CD4-positive, alpha-beta T cell treated with Interleukin-6 at 100 ng/mL for 8 hours (primary cell): ENCODE measurements around the gene ACOT11.

Experiments
- DNase-seq: peaks from one replicate; pipeline ENCODE4 v3.0.0-alpha.2; 2020; ENCODE audit warnings: mixed read lengths, low spot score

ACOT11 gene

DNA sequence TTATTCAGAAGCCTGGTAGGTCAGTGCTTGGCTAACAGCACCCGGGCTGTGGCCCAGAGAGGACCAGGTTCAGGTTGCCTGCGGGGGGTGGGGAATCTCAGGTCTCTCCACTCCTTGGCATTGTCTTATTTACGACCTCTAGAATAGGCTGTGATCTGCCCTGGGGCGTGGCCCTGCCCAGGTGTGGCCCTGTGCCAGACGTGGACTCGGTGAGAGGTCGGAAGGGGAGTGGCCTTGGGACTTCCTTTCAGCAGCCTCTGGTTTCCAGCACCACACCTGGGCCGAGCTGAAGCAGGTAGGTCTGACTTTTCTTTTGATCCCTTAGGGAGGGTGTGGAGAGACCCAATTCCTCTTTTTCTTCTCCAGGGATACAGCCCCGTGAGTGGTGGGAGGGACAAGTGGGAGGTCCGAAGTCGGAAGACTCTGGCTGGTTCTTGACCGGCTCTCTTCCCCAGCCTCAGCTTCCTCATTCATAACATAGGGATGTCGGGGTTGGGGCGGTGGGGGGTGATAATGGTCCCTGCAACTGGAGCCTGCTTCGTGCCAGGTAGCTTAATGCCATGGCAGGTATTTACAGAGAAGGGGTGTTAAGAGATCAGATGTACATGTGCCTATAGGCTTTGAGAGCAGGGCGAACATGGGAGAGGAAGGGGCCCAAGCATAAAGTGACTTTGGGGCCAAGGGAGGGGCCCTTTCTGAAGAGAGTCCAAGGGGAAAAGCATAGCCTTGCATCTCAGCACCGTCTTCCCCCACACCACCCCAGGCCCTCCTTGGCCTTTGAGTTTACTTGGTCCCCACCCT, 16.5 kb downstream of the ACOT11 start:
- DNase-seq, result no peak

DNA sequence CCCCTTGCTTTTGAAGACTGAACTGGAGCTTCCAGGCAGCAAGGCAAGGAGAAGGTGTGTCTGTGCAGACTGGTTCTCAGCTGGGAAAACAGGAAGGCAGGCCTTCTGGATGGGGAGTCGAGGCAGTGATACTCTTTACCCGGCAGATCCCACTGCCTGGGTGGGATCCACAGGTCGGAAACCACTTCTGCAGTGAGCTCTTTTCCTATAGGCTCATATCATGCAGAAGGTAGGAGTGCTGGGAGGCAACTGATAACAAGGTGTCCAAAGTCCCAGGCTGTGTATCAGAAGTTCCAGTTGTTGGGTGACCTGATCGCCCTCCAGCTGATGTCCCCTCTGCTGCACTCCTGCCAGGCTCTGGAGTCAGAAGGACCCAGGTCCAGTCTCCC, 17.1 kb downstream of the ACOT11 start:
- DNase-seq, result no peak

DNA sequence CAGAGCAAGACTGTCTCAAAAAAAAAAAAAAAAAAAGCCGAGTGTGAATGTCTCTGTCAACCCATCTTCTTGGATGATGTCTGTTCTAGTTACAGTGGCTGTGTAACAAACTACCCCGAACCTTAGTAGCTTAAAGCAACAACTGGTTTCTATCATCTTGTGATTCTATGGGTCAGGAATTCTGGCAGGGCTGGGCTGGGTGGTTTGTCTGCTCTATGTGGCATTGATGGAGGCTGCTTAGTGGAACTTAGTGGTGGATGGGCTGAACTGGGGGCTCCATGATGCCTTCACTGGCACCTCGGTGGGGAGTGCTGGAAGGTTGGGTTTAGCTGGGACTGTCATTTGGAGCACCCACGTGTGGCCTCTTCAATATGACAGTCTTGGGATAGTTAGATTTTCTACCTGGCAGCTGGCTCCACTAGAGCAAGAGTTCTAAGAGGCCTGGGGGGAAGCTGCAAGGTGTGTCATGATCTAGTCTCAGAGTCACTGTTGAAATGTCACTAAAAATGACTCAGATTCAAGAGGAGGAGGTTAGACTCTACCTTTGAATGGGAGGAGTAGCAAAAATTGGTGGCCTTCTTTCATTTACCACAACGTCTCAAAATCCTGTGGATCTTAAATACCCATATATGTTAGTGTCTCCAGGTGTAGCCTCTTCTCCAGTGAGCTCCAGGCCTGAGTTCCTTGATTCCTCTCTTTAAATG, 18.6 kb downstream of the ACOT11 start:
- no peak for DNase-seq

DNA sequence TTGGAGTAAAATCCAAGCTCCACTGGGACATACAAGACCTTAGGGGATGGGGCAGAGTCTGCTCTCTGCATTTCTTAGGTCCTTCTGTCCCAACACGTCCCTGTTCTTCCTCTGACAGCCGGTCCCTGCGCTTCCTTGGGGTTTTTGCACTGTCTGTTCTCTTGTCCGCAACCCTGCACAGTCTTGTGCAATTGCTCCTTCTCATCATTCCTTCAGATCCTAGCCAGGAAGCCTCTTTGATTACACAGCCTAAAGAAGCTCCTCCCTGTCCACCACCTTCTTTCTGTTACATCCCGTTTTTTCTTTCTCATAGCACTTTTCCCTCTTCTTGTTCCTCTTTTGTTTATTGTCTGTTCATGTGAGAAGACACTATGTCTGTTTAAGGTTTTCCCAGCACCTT, 19.9 kb downstream of the ACOT11 start:
- no peak for DNase-seq

DNA sequence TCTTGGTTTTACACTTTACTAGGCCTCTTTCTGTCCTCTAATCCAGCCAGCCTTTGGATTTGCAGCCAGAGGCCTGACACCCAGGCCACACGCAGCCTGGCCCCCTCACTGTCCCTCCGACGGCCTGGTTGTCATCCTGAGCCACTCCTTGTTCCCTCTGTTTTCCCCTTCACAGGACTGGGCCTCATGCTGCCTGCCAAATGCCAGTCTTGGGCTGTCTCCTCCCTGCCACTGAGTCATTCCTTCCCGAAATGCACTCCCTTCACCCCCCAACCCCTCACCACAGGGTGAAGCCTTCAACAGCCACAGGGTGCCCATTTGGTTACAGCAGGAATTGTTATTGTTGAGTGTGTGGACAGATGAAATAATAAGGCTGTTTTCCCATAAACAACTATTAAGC, 21.3 kb downstream of the ACOT11 start:
- no peak for DNase-seq

DNA sequence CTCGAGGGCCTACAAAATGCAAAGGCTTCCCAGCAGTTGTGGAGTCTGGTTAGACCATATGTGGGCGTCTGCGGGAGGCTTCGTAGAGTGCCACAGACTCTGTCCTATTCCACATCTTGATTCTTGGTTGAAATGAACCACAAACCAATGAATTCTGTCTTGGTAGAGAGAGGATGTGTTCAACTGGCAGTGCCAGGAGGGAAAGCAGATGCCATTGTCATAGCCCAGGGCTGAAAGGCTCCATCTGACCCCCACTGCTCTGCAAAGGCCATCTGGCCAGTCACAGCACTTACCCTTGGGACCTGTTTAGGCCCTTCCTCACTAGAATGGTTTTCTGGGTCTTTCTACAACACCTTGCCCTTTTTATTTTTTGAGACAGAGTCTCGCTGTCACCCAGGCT, 22.1 kb downstream of the ACOT11 start:
- no peak for DNase-seq

DNA sequence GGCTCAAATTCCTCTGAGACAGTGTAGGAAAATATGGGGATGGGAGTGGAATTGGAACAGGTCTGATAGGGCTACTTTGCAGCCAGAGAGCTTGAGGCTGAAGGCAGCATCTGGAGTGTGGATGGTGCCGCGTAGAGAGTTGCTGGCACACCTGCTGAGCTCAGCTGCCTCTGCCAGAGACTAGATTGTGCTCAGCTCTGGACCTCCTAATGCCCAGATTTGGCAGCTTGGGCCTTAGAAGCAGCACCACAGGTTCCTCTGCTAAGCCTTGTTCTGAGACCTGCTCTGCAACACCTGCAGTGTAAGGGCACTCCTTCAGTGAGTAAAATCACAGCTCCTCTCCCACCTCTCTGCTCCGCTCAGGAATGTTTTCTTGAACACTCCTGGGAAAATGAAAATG, 23.3 kb downstream of the ACOT11 start:
- no peak for DNase-seq

DNA sequence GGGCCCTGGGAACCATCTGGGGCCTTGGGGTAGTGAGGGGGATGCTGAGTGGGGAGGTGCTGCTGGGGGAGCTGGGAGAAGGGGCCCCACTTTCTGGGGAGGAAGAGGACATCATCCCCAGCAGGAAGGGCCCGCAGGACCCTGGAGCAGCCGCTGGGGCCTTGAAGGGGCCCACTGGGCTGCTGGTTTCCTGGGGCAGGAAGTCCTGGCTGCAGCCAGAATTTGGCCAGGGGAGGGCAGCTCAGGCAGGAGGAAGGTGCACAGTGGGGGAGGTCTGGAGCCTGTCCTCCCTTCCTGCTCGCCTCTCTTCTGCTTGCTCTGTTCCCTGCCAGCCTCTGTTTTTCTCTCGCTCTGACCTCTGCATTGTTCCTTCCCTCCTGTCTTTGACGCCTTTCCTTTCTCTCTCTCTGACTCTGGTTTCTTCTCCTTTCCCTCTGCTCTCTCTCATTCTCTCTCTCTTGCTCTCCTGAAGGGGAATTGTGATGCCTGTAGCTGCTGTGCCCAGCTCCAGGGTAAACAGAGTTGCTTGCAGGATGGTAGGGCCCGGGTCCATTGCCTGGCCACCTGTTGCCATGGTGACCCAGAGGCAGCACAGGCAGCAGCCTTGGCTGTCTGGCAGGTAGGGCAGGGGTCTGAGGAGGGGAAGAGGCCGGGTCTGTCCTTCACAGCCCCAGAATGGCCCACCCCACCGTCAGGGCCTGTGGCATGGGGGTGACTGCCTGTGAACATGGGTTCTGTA, 23.9 kb downstream of the ACOT11 start:
- no peak for DNase-seq

DNA sequence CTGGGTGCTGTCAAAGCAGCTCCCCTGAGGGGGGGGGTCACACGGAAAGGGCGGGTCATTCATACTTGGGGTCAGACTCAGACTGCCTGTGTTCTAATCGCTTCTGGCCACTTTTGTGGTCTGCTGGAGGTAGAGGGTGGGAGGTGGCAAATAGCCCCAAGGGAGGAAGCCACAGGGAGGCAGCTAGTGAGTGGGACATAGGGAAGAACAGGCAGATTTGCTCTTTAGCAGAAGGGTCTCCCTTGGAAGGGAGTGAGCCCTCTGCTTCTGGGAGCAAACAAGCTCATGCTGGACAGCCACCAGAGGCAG, 24.5 kb downstream of the ACOT11 start:
- DNase-seq, result no peak

DNA sequence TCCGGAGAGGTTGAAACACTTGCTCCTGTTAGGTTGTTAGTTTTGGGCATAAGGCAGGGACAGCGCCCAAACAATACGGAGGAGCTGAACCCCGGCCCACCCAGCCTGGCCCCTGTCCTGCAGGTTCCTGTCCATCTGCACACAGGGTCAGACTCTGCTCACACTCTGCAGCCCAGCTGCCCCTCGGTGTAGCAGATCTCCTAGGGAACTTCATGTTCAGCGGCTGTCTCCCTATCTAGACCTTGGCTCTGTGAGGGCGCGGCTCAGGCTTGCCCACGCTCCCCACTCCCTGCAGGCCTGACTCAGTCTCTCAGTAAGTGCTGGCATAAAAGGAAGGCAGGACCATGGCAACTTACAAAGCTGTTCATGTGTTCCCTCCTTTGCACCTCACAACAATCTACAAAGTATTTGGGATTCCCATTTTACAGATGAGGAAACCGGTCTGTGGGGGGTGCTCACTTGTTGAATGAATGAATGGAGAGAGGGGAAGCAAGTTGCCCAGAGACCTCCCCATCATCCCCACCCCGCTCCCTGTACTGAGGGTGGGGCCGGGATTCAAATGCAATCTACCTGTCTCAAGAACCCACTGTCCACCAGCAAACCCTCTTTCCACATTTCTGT, 26.2 kb downstream of the ACOT11 start:
- DNase-seq, result no peak

DNA sequence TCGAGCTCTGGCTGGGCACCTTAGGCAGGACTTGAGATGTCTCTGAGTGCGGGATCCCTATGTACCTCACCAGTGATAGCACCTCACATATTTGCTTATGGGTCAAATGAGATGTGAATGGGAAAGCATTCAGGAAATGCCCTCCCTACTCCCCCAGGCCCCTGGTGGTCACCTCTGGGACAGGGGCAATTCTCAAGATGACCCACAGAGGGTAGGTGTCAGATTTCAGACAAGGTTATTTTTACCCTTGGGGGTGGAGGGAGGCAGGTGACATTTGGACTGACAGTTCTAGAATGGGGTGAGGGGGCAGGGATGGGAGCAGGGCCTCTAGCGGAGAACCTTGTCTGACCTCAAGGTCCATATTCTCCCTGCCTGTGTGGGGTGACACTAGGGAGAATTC, 27.1 kb downstream of the ACOT11 start:
- DNase-seq, result no peak

DNA sequence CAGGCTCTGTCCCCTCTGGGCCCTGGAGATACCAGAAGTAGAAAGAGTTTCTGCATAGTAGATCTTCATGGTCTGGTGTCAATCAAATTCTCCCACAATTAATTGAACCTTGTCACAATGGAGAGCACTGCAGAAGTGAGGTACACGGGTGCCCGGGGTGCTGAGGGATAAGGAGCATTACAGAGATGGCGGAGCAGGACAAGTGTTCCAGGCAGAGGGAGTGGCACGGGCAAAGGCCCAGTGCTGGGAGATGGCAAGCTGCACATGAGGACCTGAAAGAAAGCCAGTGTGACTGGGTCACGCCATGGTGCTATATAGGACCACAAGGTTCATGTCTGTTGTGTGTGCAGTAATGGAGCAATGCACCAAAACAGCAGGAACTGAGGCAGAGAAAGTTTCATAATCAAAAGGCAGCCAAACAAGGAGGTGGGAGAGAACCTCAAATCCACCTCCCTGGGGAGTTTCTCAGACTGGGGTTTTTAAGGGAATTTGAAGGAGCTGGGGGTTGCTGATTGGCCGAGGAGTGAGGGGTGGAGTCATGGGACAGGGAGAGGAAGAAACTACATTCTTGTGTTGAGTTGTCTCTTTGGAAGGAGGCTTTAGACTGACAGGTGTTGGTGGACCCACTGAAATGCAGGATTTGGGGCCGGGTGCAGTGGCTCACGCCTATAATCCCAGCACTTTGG, 27.7 kb downstream of the ACOT11 start:
- DNase-seq, result no peak

DNA sequence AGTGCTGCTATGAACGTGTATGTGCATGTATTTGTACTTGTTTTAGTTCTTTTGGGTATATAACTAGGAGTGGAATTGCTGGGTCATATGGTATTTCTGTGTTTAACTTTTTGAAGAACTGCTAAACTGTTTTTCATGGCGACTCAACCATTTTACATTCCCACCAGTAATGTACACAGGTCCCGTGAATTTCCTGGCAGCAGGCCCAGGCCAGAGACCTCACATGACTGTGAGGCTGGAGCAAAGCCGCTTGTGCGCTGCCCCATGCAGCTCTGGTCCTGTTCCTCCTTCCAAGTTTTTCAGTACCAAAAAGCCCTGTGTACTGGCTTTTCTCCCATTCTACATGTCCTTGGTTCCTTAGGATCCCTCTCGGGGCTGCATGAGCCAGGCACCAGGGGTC, 29.6 kb downstream of the ACOT11 start:
- DNase-seq, result no peak

DNA sequence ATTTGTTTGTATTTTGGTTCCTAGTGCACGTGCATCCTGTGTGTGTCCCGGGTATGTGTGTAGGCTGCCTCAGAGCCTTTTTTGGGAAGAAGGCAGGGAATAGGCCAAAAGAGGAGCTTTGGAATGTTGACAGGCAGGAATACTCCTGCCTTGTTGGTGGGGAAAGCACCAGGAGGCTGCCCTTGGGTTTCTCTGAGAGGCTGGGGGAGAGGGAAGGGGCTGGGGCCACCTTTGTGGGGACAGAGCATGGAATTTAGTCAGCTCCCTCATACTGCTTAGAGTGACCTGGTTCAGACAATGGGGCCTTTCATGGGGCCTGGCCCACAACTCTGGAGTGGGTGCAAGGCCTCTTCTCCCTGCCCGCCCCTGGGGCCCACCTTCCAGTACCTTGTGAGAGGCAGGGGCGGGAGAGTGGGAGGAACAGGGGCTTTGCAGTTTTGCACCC, 31.3 kb downstream of the ACOT11 start:
- no peak for DNase-seq

DNA sequence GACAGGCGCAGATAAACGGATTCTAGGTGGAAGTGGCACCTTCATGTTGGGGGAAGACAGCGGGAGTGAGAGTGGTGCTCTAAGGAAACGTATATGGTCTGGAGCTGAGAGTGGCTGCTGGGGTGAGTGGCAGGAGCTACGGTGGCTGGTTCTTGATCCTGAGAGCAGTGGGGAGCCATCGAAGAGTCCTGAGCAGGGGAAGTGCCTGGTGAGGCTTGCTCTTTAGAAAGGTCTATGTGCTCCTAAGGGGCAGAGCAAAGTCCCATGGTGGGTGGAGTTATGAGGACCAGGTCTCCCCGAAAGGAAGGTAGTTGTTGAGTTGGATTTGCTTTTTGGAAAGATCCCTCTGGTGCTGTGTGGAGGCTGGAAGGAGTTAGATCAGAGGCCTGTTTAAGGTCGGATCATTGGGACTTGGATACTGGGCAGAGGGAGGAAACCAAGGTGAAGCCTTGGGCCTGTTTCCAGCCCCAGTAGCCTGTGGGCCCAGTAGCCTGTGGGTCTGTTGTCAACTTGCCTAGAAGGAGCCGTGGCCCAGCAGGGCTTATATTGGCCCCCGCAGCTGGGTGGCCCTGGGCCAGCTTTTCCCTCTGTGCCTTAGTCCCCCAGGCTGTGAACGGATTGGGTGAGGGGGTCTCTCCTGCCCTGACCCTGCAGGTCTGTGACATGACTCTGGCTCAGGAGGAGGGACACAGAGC, 33.0 kb downstream of the ACOT11 start:
- DNase-seq, result no peak

DNA sequence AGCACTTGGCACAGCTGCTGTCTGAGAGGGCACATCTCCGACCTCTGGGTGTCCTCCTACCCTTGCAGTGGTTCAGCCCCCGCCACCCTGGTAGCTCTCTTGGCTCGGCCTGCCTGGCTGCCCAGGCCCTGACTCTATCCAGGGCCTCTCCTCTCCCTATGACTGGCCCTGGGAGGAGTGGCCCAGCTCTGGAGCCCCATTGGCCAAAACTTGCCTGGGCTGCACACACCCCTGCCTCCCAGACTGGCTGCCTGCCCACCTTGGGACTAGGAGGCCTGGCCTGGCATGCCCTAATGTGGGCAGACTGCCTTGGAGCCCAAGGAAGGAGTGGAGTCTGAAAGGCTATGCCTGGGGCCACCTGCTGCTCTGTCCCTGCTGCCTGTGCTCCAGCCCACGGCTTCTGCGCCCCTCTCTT, 33.6 kb downstream of the ACOT11 start:
- DNase-seq, result no peak

DNA sequence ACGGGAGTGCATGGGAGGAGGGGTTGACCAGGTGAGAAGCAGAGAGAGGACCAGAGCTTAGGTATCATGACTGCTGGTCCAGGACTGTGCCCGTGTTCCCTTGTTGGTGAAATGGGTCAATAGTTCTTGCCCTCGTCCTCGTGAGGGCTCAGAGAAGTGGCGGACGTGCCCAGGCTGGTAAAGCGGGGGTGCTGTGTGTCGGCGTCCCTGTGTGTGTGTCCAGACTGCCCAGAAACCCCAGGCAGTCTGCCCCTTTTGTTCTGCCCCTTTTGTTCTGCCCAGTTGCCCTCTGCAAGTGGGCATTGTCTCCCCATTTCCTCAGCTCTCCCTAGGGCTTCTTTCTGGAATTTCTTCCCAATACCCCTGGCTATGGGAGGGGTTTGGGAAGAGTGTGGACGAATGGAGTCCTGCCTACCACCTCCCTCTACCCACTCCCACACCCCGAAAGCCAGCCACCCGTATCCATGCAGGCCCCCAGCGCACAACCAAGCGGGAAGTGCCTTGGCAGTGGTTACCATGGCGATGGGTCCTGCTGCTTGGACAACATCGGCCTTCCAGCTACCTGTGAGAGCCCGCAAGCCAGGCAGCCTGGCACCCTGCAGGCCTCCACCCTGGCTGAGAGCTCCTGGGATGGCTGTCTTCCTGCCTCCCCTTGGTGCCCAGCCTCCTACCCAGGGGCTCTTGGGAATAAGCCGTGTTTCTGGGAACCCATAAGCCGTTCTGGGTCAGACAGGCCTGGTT, 34.7 kb downstream of the ACOT11 start:
- no peak for DNase-seq

DNA sequence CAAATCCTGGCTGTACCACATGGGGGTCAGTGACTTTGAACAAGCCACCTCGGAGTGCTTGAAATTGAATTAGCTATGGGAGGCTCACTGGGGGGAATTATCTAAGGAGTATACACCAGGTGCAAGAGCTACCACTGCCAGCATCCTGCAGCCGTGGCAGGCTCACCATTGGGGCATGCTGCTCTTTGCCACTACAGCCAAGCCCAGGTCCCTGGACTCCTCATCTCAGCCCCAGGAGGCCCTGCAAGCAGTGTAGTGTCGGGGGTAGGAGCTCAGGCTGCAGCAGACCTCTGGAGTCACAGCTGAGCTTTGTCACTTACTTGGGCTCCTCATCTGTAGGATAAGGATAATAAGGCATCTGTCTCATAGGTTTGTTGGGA, 35.3 kb downstream of the ACOT11 start:
- DNase-seq, result no peak

DNA sequence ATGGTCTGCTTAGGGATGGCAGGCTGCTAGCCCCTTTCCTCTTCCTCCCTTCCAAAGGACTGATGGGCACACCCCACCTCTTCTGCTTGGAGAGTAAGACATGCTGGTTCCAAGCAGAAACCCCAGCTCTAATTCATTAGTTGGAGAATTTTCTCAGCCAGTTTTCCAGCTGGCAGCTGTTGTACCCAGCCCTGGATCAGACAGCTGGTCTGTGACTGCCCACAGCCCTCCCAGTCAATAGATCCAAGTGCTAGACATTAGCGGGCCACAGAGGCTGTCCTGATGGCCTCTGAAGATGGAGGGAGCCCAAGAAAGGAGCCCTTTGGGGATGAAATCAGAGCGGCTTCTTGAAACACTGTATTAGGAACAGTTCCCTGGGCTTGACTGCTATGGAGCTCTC, 35.8 kb downstream of the ACOT11 start:
- no peak for DNase-seq

DNA sequence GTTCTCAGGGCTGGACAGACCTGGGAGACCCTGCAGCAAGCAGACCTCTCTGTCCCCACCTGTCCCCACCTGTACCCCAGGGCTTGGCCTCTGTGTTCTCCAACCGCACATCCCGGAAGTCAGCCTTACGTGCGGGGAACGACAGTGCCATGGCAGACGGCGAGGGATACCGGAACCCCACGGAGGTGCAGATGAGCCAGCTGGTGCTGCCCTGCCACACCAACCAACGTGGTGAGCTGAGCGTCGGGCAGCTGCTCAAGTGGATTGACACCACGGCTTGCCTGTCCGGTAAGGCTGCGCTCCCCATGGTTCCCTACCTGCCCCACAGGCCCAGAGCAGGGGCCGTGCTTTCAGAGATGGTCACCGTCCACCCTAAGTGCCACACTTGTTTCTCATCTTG, 36.5 kb downstream of the ACOT11 start:
- DNase-seq, result no peak
